Mammary epithelial cell (primary cell): ENCODE measurements around the gene PLXNB2.

ENCODE experiments used
- EZH2 ChIP-seq: IDR thresholded peaks from 2 replicates; pipeline ENCODE4 v1.6.1; 2012; ENCODE audit warnings: low read length, inconsistent platforms, borderline replicate concordance
- TF ChIP-seq, protein P1 (sequence below), 2 donors: IDR thresholded peaks in 1 of 2; conservative IDR thresholded peaks in 1 of 2; 2 replicates each; pipeline ENCODE4 v1.5.1; 2011 to 2012; ENCODE audit warnings: inconsistent platforms in 2 of 2, low read length in 2 of 2, mild to moderate bottlenecking in 2 of 2, control low read depth in 1 of 2, low read depth in 1 of 2; ENCODE audit not compliant: insufficient read depth in 1 of 2; ENCODE audit errors: extremely low read depth in 1 of 2

DNA sequence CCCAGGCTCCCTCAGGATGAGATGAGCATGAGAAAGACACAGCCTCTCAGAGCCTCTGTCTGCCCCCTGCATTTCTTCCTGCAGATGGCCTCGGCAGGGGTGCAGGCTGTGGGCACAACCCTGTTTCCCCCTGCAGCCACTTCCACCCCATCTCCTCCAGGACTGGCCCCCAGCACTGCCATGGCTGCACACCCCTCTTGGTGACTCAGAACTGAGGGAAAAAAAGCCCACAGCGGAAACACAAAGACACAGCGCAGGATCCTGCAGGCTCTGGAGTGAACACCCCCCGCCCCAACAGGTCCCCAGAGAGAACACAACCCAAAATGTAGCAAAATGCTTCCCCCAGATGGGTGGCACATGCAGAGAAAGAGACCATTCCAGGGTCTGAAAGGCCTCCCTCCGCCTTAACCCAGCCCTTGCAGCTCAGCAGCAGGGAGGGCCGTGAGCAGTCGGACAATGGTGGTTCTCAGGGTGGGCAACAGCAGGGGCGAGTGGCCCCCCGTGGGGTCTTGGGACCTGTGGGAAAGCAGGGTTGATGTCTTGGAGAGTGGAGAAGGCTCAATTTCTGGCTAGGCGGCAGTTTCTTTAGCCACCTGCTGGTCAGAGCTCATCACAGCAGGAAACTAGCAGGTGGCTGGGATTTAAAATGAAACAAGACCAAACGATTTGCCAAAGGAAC lies 70.6 kb downstream of the PLXNB2 start:
- TF ChIP-seq, protein P1, sequence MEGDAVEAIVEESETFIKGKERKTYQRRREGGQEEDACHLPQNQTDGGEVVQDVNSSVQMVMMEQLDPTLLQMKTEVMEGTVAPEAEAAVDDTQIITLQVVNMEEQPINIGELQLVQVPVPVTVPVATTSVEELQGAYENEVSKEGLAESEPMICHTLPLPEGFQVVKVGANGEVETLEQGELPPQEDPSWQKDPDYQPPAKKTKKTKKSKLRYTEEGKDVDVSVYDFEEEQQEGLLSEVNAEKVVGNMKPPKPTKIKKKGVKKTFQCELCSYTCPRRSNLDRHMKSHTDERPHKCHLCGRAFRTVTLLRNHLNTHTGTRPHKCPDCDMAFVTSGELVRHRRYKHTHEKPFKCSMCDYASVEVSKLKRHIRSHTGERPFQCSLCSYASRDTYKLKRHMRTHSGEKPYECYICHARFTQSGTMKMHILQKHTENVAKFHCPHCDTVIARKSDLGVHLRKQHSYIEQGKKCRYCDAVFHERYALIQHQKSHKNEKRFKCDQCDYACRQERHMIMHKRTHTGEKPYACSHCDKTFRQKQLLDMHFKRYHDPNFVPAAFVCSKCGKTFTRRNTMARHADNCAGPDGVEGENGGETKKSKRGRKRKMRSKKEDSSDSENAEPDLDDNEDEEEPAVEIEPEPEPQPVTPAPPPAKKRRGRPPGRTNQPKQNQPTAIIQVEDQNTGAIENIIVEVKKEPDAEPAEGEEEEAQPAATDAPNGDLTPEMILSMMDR (conservative IDR thresholded peaks at IDR 0.05 in 1 of 2, IDR thresholded peaks at IDR 0.05 in 1 of 2; ENCODE audit: extremely low read depth in 1 of 2, insufficient read depth in 1 of 2, low read depth in 1 of 2, low read length in 2 of 2), result peak; percentile 50 to 51
- no peak for TF ChIP-seq EZH2
